Calu3 (cell line): ENCODE data around the gene PHLDA3. TPM values are rescaled to one million over a fixed set of nuclear protein-coding genes. Genes with fewer than 3 reads are reported as not detected.

Source experiments
- BruUV-seq: library from RNA; stranded (reverse); fragments of 400-500 nt; replicated peaks from 2 replicates; lab custom pipeline; 2021; lab: Mats Ljungman, UMichigan
- CTCF ChIA-PET: fragments of 300-600 bp; sonication (Branson Sonifier 250); formaldehyde crosslinking; loops from one replicate; lab custom pipeline; 2022; ENCODE audit warnings: antibody characterized with exemption; lab: Charles Lee
- DNase-seq: peaks from one replicate; pipeline ENCODE4 v3.0.0; 2022
- H3K27ac Mint-ChIP-seq: one replicate; pipeline ENCODE4 v1.8.0; 2022; ENCODE audit warnings: mixed read lengths; ENCODE audit not compliant: unreplicated experiment
- H3K27me3 Mint-ChIP-seq: one replicate; pipeline ENCODE4 v1.8.0; 2022; ENCODE audit warnings: mixed read lengths; ENCODE audit not compliant: unreplicated experiment
- H3K36me3 Mint-ChIP-seq: one replicate; pipeline ENCODE4 v1.8.0; 2022; ENCODE audit warnings: mild to moderate bottlenecking, moderate library complexity, mixed read lengths; ENCODE audit not compliant: insufficient read depth, unreplicated experiment
- H3K4me1 Mint-ChIP-seq: one replicate; pipeline ENCODE4 v1.8.0; 2022; ENCODE audit warnings: mild to moderate bottlenecking, low read depth, mixed read lengths; ENCODE audit not compliant: unreplicated experiment
- H3K4me3 Mint-ChIP-seq: one replicate; pipeline ENCODE4 v1.8.0; 2022; ENCODE audit warnings: mild to moderate bottlenecking, low read depth, moderate library complexity, mixed read lengths; ENCODE audit not compliant: unreplicated experiment
- H3K9me3 Mint-ChIP-seq: one replicate; pipeline ENCODE4 v1.8.0; 2022; ENCODE audit warnings: low read depth, mixed read lengths; ENCODE audit not compliant: unreplicated experiment
- intact Hi-C: fragments of 100-400 bp; cut with micrococcal nuclease; formaldehyde crosslinking; loops from one replicate; pipeline ENCODE4 v1.10.0; 2022; ENCODE audit not compliant: unreplicated experiment
- total RNA-seq: library from RNA; stranded (reverse); gene quantifications from 2 replicates; pipeline ENCODE4 v1.2.3, GENCODE V29; 2022
- TF ChIP-seq, protein P1 (sequence below): fragments of 200-600 bp; IDR thresholded peaks from one replicate; pipeline ENCODE4 v1.8.0; 2022; ENCODE audit warnings: antibody characterized with exemption; ENCODE audit not compliant: unreplicated experiment

PHLDA3 gene
- total RNA-seq, 1 experiment from 2014 or later, result 31.1 TPM

DNA sequence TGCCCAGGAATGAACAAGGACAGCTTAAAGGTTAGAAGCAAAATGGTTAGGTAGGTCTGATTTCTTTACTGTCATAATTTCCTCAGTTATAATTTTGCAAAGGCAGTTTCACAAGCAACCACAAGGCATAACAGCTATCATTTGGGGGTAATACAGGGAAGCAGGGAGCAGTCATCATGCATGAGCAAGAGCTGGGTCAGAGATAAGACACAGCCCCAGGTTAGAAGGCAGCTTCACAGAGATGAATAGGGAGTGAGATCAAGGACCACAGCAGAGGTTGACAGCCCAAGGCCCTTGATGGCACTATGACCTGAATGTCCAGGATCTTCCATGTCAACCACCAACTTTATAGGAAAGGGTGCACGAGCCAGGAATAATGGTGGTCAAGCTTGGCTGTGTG lies 46.9 kb upstream of the PHLDA3 start:
- Mint-ChIP-seq H3K27ac (peak overlapping the region; percentile 29), H3K27me3 (no peaks in the 10 kb centered on the region), H3K4me1 (peaks cover 53% of the 10 kb centered on the region), H3K9me3 (no peaks in the 10 kb centered on the region), H3K36me3 (peaks cover 10% of the 10 kb centered on the region), H3K4me3 (peak overlapping the region; percentile 42)
- TF ChIP-seq, protein P1, sequence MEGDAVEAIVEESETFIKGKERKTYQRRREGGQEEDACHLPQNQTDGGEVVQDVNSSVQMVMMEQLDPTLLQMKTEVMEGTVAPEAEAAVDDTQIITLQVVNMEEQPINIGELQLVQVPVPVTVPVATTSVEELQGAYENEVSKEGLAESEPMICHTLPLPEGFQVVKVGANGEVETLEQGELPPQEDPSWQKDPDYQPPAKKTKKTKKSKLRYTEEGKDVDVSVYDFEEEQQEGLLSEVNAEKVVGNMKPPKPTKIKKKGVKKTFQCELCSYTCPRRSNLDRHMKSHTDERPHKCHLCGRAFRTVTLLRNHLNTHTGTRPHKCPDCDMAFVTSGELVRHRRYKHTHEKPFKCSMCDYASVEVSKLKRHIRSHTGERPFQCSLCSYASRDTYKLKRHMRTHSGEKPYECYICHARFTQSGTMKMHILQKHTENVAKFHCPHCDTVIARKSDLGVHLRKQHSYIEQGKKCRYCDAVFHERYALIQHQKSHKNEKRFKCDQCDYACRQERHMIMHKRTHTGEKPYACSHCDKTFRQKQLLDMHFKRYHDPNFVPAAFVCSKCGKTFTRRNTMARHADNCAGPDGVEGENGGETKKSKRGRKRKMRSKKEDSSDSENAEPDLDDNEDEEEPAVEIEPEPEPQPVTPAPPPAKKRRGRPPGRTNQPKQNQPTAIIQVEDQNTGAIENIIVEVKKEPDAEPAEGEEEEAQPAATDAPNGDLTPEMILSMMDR, result no peak
- no peak for DNase-seq
- intact Hi-C loops, result no loop called here
- CTCF ChIA-PET, result interaction anchor here (0.5 to 7.0 kb wide), 5 partner anchors 13 to 780 kb away, joined by 3 to 172 read pairs (median 7); no protein-coding TSS in a partner anchor
- BruUV-seq, result no TSS peak

- no peaks in the 10 kb centered on the region for H3K9me3 Mint-ChIP-seq
- H3K36me3 Mint-ChIP-seq, result peaks cover 10% of the 10 kb centered on the region
- TF ChIP-seq, protein P1, result no peak
- CTCF ChIA-PET, result interaction anchor here (0.5 to 7.0 kb wide), 7 partner anchors 12 to 896 kb away, joined by 3 to 172 read pairs (median 4); no protein-coding TSS in a partner anchor
- intact Hi-C loops, result no loop called here
- peaks cover 53% of the 10 kb centered on the region for H3K4me1 Mint-ChIP-seq
- no peak for DNase-seq
- peak overlapping the region; percentile 45 for H3K27ac Mint-ChIP-seq
- no peaks in the 10 kb centered on the region for H3K27me3 Mint-ChIP-seq
- no TSS peak for BruUV-seq
- peak overlapping the region; percentile 42 for H3K4me3 Mint-ChIP-seq
Measured at GRCh38 chr1:201515062-201515750, 46.2 kb upstream of the PHLDA3 start.

DNA sequence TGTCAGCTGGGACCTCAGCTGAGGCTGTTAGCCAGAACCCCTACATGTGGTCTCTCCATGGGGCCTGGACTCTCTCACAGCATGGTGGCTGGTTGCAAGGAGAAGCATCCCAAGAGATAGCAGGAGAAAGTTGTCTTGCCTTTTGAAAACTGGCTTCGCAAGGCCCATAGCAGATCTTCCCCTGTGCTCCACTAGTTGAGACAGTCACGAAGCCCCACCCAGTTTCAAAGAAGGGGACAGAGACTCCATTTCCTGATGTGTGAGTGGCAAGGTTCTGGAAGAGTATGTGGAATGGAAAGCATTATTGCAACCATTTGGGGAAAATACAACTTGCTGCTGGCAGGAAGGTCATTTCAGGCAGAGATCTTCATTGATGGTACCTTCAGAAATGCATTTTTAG lies 45.5 kb upstream of the PHLDA3 start:
- intact Hi-C loops, result no loop called here
- CTCF ChIA-PET, result interaction anchor here (0.8 to 7.0 kb wide), 3 partner anchors 33 to 66 kb away, joined by 3 to 172 read pairs (median 4); no protein-coding TSS in a partner anchor
- Mint-ChIP-seq H3K36me3 (peaks cover 10% of the 10 kb centered on the region), H3K27me3 (no peaks in the 10 kb centered on the region), H3K4me3 (no peak overlapping the region), H3K27ac (no peak overlapping the region), H3K9me3 (no peaks in the 10 kb centered on the region), H3K4me1 (peaks cover 53% of the 10 kb centered on the region)
- no peak for DNase-seq
- TF ChIP-seq, protein P1, result no peak
- BruUV-seq, result no TSS peak

- DNase-seq, result no peak
- CTCF ChIA-PET, result interaction anchor here (0.6 to 7.0 kb wide), 19 partner anchors 11 to 364 kb away, joined by 3 to 172 read pairs (median 5); partner anchors contain the start of gene PHLDA3
- BruUV-seq, result no TSS peak
- TF ChIP-seq, protein P1, result no peak
- H3K27me3 Mint-ChIP-seq, result no peaks in the 10 kb centered on the region
- H3K27ac Mint-ChIP-seq, result no peak overlapping the region
- H3K36me3 Mint-ChIP-seq, result peaks cover 10% of the 10 kb centered on the region
- intact Hi-C loops, result loop anchor here (1.0 kb wide), 2 partner anchors 31 to 65 kb away; no protein-coding TSS in a partner anchor
- H3K4me1 Mint-ChIP-seq, result peaks cover 53% of the 10 kb centered on the region
- H3K9me3 Mint-ChIP-seq, result no peaks in the 10 kb centered on the region
- H3K4me3 Mint-ChIP-seq, result no peak overlapping the region
Measured at GRCh38 chr1:201513498-201514243, 44.7 kb upstream of the PHLDA3 start.
